Stimulated activated CD4-positive, alpha-beta T cell treated with anti-CD3 and anti-CD28 coated beads, Interleukin-1b, Interleukin-23, amount 100 ng/mL, for 48 hours (primary cell): ENCODE results near the gene TSPY3.
"Not testable (repeated sequence)": the region's sequence is repeated elsewhere in the genome, so short reads cannot be mapped to it uniquely, and the experiment has no call there.

ENCODE experiments used
- DNase-seq: peaks from one replicate; pipeline ENCODE4 v3.0.0-alpha.2; 2020

TSPY3 gene, protein sequence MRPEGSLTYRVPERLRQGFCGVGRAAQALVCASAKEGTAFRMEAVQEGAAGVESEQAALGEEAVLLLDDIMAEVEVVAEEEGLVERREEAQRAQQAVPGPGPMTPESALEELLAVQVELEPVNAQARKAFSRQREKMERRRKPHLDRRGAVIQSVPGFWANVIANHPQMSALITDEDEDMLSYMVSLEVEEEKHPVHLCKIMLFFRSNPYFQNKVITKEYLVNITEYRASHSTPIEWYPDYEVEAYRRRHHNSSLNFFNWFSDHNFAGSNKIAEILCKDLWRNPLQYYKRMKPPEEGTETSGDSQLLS

DNA sequence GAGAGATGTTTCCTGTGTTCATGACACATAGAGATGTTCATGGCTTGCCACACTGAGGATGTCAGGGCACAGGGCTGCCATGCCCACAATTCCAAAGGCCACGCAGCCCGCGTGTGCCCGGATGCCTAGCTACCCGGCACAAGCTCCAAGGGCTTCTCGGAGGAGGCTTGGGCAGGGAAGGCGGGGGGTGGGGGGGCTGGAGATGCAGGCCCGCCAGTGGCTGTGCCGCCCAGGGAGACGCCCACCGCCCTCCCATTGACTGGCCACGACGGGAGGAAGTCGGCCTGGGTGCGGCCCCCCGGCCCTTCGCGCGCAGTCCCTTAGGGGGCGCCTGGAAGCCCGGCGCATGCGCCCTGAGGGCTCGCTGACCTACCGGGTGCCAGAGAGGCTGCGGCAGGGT lies at the start of gene TSPY3:
TSPY3 (plus strand) TSS at position 301 of the 400 bp plus-strand sequence; CDS start at position 347, 46 bp downstream.
- not testable (repeated sequence) for DNase-seq

DNA sequence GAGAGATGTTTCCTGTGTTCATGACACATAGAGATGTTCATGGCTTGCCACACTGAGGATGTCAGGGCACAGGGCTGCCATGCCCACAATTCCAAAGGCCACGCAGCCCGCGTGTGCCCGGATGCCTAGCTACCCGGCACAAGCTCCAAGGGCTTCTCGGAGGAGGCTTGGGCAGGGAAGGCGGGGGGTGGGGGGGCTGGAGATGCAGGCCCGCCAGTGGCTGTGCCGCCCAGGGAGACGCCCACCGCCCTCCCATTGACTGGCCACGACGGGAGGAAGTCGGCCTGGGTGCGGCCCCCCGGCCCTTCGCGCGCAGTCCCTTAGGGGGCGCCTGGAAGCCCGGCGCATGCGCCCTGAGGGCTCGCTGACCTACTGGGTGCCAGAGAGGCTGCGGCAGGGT lies 40.7 kb upstream of the TSPY3 start, which contains the start of gene TSPY8:
TSPY8 (plus strand) TSS at position 301 of the 400 bp plus-strand sequence; CDS start at position 347, 46 bp downstream.
- not testable (repeated sequence) for DNase-seq

DNA sequence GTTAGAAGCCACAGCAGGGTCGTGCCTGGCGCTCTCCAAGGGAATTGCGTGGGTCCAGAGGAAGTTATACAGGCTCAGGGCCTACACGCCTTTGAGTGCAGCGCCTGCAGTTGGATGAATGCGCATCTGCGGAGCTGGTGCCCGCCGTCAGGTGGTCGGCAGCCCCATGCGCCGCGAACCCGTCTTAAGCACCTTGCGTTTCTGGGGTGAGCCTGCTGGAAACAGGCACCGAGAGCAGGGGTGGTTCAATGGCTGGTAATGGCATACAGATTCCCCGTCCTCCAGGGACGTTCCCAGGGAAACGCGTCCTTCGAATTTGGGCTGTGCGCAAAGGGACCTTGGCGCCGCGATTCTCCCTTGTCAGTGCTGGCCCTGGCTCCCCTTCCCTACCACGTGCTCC lies 1.7 kb upstream of the TSPY3 start:
- not testable (repeated sequence) for DNase-seq
